ENCODE measurements around the gene KANSL1L.
A peak's percentile ranks its signal among the peaks of the same experiment; 100 is the strongest.

Gene KANSL1L

DNA sequence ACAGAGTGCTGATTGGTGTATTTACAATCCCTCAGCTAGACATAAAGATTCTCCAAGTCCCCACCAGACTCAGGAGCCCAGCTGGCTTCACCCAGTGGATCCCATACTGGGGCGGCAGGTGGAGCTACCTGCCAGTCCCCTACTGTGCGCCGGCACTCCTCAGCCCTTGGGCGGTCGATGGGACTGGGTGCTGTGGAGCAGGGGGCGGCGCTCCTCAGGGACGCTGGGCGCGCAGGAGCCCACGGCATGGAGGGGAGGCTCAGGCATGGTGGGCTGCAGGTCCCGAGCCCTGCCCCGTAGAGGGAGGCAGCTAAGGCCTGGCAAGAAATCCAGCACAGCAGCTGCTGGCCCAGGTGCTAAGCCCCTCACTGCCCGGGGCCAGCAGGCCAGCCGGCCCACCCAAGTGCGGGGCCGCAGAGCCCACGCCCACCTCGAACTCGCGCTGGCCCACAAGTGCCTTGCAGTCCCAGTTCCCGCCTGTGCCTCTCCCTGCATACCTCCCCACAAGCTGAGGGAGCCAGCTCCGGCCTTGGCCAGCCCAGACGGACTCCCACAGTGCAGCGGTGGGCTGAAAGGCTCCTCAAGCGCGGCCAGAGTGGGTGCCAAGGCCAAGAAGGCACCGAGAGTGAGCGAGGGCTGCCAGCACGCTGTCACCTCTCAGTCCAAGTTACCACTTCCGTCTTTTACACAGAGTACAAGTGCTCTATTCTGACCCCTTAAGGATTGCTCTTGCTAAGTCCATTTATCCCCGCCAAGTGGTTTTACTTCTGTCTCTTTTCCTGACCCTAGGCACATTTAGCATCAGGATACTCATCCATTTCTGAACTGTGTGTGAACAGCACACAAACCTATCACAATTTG, 170.5 kb downstream of the KANSL1L start:
- DNase-seq (ENCODE audit: low spot score): no peak

DNA sequence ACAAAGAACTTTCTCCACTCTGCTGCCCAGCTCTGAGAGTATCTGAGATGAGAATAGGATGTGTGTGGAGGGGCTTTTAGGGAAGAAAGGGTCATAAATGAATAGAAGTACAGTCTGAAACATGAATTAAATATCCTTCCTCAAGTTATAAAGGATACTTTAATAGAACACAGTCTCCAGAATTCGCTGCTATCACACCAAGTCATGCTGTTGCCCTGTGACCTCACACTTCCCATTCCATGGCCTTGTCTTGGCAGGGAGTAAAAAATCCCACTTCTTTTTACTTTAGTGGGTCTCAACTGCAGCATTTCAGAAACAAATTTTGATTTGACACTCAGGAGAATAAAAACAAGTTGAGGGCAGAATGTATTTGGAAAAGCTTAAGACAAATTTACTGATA, 172.6 kb downstream of the KANSL1L start:
- DNase-seq (ENCODE audit: low spot score): no peak

DNA sequence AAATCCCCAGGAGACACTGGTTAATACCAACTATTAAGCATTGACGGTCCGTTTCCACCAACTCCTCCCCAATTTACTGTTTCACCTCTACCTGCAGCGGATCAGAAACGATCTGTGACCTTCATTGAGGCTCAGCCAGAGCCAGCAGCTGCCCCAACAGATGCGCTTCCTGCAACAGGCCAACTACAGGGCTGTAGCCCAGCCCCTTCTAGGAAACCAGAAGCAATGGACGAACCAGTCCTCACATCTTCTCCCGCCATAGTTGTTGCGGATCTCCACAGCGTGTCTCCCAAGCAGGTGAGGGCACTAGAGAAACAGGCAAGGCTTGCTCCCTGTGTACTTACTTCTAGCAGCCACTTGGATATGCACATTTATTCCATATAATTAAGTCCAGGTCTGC, 177.2 kb downstream of the KANSL1L start:
- no peak for DNase-seq (ENCODE audit: low spot score)

DNA sequence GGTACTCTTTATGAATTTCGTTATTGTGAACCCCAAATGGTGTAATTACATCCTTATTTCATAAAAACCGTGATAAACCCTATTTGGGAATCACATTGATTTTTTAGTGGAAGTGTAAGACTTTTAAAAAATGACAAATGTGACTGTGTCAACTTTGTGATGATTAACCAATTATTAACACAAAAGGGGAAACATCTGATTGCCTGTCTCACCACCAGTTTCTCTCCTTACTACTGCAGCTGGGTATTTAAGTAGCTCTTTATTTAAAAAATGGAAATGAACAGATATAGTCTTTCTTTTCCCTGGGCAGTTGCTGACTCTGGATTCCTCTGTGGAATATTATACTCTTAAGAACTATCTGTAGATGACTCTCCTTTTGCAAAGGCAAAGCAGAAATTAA, 180.4 kb downstream of the KANSL1L start:
- DNase-seq (ENCODE audit: low spot score): no peak

DNA sequence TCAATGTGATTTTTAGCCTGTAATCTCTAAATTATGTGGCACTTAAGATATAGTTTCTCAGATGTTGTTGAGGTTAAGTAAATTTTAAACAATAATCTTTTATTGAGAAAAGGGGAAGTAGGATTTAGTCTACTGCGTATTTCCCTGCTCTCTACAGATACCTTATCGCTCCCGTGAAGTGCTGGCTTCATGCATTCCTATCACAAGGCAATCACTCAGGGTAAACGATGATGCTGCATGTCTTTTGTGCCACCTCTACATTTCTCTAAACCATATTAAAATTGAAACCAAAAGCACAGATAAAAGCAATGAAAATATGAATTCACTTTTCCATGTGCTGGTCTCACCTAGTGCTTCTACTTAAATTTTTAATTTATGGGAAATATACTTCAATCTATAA, 183.2 kb downstream of the KANSL1L start:
- DNase-seq (ENCODE audit: low spot score): no peak

DNA sequence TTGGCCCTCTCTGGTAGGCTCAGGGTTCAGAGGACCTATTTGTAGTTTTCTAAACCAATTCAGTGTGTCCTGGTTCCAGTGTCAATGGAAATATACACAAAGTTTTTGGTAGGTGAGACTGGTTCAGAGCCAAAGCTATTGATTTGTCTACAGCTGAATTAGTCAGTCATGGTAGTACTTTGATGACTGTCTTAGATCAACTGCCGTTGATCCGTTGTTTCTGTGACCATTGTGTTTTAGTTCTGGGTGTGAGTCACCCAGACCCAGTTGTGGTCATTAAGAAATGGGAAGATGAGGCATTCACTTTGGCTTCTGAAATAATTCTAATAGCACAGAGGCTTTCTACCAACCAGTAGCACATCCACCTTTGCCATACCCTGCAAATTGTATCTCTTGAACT, 184.8 kb downstream of the KANSL1L start:
- DNase-seq (ENCODE audit: low spot score): no peak

DNA sequence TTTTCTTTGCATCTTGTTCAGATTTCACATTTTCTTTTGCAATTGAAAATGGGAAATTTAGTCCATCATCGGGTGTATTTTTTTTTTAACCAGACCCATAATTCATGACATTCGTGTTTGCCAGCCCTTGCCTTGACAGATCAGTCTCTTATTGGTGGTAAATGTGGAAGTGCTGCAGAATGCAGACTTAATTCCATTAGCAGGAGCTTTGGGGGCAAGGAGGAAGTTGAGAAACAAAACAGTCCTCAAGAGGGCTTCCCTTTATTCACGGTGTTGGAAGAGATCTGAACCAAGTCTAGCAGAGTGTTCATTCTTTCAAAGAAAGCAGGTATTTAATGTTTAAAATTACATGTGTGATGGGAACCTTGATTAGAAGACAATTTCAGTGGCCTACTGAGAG, 185.3 kb downstream of the KANSL1L start:
- DNase-seq (ENCODE audit: low spot score): no peak

DNA sequence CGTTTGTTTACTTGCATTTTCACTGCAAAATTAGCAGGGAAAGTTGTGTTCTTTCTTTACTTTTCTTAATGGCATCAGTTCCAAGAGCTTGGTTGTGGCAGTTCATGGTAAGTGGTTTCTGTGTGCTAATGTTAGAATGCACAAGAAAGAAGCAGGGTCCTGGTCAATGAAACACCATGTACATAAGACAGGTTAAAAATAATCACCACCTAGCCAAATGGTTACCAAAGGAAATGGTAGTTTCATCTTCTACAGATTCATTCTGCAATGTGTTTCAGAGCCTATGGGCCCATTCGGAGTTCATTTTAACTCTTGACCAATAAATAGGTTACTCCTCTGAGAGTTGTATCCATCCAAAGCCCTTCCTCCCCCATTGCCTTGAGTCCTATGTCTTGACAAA, 186.9 kb downstream of the KANSL1L start:
- no peak for DNase-seq (ENCODE audit: low spot score)

DNA sequence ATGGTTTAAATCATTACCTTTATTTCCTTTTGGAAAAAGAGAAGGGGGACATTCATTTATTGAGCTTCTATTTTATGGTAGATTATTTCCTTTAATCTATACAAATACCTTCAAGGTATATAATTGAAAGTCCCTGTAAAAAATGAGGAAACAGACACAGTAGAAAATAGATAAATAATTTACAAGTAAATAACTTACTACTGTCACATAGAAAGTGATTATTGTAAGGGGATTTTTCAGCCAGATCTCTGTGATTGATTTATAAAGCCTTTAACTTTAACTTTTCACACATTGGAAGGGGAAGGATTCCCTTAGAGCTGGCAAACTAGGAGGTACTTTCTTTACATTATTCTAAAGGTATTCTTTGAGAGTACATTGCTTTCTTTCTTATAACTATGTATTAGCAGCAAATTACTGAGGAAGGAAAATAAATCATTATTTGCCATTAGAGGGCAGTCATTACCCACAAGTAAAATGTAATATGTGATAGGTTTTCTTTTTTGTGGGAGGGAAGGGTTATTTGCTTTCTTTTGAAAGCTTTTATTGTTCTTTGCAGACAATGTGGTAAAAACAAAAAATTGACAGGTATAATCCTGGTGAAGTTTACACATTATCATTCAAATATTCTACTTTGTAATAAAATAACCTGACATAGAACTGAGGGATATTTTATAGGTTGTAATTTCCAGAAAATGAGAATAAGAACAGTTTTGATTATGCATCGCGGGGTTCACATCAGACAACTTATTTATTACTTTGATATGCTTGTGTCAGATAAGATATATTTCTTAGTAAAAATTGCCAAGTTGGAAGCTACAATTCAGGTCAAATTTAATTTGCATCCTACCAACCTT, 193.6 kb downstream of the KANSL1L start:
- peak; percentile 49 for DNase-seq (ENCODE audit: low spot score)

DNA sequence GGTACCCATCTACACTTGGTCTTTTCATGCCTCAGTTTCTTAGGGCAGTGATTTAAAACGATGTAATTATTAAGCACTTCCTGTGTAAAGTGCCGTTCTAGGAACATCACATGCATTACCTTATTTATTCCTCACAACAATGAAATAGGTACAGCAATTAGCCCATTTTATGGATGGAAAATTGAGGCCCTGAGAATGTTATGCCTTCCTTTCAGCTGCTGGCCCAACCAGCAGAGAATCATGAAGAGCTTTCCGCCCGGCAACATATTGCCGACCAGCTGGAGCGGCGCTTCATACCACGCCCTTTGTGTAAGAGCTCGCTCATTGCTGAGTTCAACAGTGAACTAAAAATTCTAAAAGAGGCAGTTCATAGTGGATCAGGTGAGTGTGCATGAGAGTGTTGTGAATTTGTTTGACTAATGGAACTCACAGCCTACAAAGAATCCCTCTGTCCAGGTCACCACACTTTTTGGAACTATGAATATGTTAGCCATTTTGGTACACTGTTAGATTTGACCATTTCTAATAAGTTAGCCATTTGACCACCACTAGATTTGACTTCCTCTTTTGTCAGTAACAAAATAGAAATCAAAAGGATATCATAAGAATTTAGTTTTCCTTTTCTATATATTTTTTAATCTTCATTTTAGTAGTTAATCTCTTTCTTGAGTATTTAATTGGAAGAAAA, 194.4 kb downstream of the KANSL1L start:
- DNase-seq (ENCODE audit: low spot score): no peak

DNA sequence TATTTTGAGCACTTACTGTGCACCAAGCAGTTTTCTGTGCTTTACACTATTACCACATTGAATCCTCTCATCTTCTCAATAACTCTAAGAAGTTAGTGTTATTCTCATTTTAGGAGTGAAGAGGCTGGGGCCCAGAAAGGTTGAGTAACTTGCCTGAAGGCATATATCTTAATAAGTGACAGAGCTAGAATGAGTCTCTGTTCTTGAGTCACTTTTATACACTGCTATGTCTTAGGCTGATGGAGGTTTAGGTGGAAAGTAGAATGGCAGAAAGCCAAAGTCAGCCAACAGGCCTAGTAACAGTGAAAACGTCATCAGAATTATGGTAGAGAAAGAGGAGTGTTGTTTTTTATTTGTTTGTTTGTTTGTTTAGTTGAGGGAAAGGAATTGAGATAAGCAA, 196.6 kb downstream of the KANSL1L start:
- no peak for DNase-seq (ENCODE audit: low spot score)

DNA sequence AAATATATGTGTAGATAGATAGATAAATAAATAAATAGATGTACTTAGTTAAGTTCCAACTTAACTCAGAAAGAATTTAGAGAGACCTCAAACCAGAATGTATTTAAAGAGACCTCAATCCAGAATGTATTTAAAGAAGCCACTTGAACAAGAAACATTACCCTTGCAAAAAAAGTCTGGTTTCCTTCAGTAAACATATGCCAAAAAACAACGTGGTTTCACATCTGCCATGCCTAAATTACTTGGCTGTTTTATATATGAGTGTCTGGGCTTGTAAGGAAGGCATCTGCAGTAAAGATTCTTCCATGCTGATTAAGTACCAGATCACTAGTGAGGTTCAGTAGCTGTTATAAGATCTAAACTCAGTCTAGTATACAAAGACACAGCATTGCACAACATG, 197.9 kb downstream of the KANSL1L start:
- no peak for DNase-seq (ENCODE audit: low spot score)

Data from CD4-positive, alpha-beta T cell treated with Interleukin-15 for 4 hours (primary cell).